Activated CD4-positive, alpha-beta memory T cell treated with anti-CD3 and anti-CD28 coated beads for 36 hours (primary cell): ENCODE measurements around the gene LRMDA. TPM values are rescaled to one million over a fixed set of nuclear protein-coding genes. Genes with fewer than 3 reads are reported as not detected.

ENCODE experiments used
- CTCF ChIA-PET: fragments of 350-600 bp; sonication (Branson Sonifier 250); formaldehyde crosslinking; loops from one replicate; lab custom pipeline; 2021; ENCODE audit warnings: antibody characterized with exemption, inconsistent platforms; lab: Charles Lee
- POLR2A ChIA-PET: fragments of 350-600 bp; sonication (Branson Sonifier 250); formaldehyde crosslinking; loops from one replicate; lab custom pipeline; 2021; ENCODE audit warnings: antibody characterized with exemption; lab: Charles Lee
- DNase-seq: peaks from one replicate; pipeline ENCODE4 v3.0.0-alpha.2; 2020
- H3K27ac Mint-ChIP-seq: one replicate; pipeline ENCODE4 v1.8.0; 2021; ENCODE audit warnings: mixed read lengths
- H3K27me3 Mint-ChIP-seq: one replicate; pipeline ENCODE4 v1.8.0; 2021; ENCODE audit warnings: mixed read lengths
- H3K36me3 Mint-ChIP-seq: one replicate; pipeline ENCODE4 v1.8.0; 2021; ENCODE audit warnings: mixed read lengths
- H3K4me1 Mint-ChIP-seq: one replicate; pipeline ENCODE4 v1.8.0; 2021; ENCODE audit warnings: low read depth, mixed read lengths
- H3K4me3 Mint-ChIP-seq: one replicate; pipeline ENCODE4 v1.8.0; 2021; ENCODE audit warnings: mild to moderate bottlenecking, mixed read lengths
- H3K9me3 Mint-ChIP-seq: one replicate; pipeline ENCODE4 v1.8.0; 2021; ENCODE audit warnings: mixed read lengths
- intact Hi-C: fragments of 100-400 bp; cut with micrococcal nuclease; formaldehyde crosslinking; loops from one replicate; pipeline ENCODE4 v1.15.1; 2023
- total RNA-seq, 2 experiments: library from RNA; stranded (reverse); gene quantifications; one replicate each; pipeline ENCODE4 v1.2.3, GENCODE V29; 2021

The LRMDA gene
- total RNA-seq, 2 experiments from 2014 or later: not detected

- H3K9me3 Mint-ChIP-seq: no peaks in the 10 kb centered on the region
- H3K27me3 Mint-ChIP-seq: no peaks in the 10 kb centered on the region
- no peak overlapping the region for H3K4me3 Mint-ChIP-seq
- H3K27ac Mint-ChIP-seq: no peak overlapping the region
- no peaks in the 10 kb centered on the region for H3K36me3 Mint-ChIP-seq
- ChIA-PET CTCF (no interaction called here), POLR2A (no interaction called here)
- DNase-seq: no peak
- intact Hi-C loops: no loop called here
- H3K4me1 Mint-ChIP-seq: no peaks in the 10 kb centered on the region
Observed at GRCh38 chr10:75889051-75889450, 457.6 kb downstream of the LRMDA start.

GRCh38 chr10:75894761-75895160 is 463.3 kb downstream of the LRMDA start:
- CTCF ChIA-PET: no interaction called here
- no peak overlapping the region for H3K27ac Mint-ChIP-seq
- no peaks in the 10 kb centered on the region for H3K4me1 Mint-ChIP-seq
- no peaks in the 10 kb centered on the region for H3K36me3 Mint-ChIP-seq
- H3K27me3 Mint-ChIP-seq: no peaks in the 10 kb centered on the region
- DNase-seq: no peak
- no peaks in the 10 kb centered on the region for H3K9me3 Mint-ChIP-seq
- no peak overlapping the region for H3K4me3 Mint-ChIP-seq
- POLR2A ChIA-PET: no interaction called here
- intact Hi-C loops: no loop called here

- POLR2A ChIA-PET: no interaction called here
- Mint-ChIP-seq H3K4me1 (no peaks in the 10 kb centered on the region), H3K36me3 (no peaks in the 10 kb centered on the region), H3K27me3 (no peaks in the 10 kb centered on the region), H3K27ac (no peak overlapping the region), H3K4me3 (no peak overlapping the region), H3K9me3 (no peaks in the 10 kb centered on the region)
- intact Hi-C loops: no loop called here
- DNase-seq: no peak
- CTCF ChIA-PET: no interaction called here
Observed at GRCh38 chr10:75895259-75895658, 463.8 kb downstream of the LRMDA start.

- ChIA-PET POLR2A (no interaction called here), CTCF (no interaction called here)
- no peak for DNase-seq
- intact Hi-C loops: no loop called here
- Mint-ChIP-seq H3K4me3 (no peak overlapping the region), H3K9me3 (no peaks in the 10 kb centered on the region), H3K4me1 (no peaks in the 10 kb centered on the region), H3K27me3 (no peaks in the 10 kb centered on the region), H3K27ac (no peak overlapping the region), H3K36me3 (no peaks in the 10 kb centered on the region)
Observed at GRCh38 chr10:75899816-75900390, 468.5 kb downstream of the LRMDA start.

GRCh38 chr10:75902816-75903215 is 471.4 kb downstream of the LRMDA start:
- POLR2A ChIA-PET: no interaction called here
- no peak for DNase-seq

GRCh38 chr10:75904499-75905283 is 473.3 kb downstream of the LRMDA start:
- H3K27ac Mint-ChIP-seq: no peak overlapping the region
- no peak overlapping the region for H3K4me3 Mint-ChIP-seq
- CTCF ChIA-PET: no interaction called here

More at GRCh38 chr10:75902816-75903215, 471.4 kb downstream of the LRMDA start:
- CTCF ChIA-PET: no interaction called here
- H3K9me3 Mint-ChIP-seq: no peaks in the 10 kb centered on the region
- intact Hi-C loops: no loop called here
- no peak overlapping the region for H3K27ac Mint-ChIP-seq
- no peaks in the 10 kb centered on the region for H3K36me3 Mint-ChIP-seq
- H3K4me1 Mint-ChIP-seq: no peaks in the 10 kb centered on the region
- no peak overlapping the region for H3K4me3 Mint-ChIP-seq
- H3K27me3 Mint-ChIP-seq: no peaks in the 10 kb centered on the region

GRCh38 chr10:75905490-75905889 is 474.1 kb downstream of the LRMDA start:
- H3K36me3 Mint-ChIP-seq: no peaks in the 10 kb centered on the region
- ChIA-PET POLR2A (no interaction called here), CTCF (no interaction called here)
- no peaks in the 10 kb centered on the region for H3K9me3 Mint-ChIP-seq
- DNase-seq: no peak
- no peaks in the 10 kb centered on the region for H3K27me3 Mint-ChIP-seq
- H3K27ac Mint-ChIP-seq: no peak overlapping the region
- no peaks in the 10 kb centered on the region for H3K4me1 Mint-ChIP-seq
- intact Hi-C loops: no loop called here
- H3K4me3 Mint-ChIP-seq: no peak overlapping the region

More at GRCh38 chr10:75904499-75905283, 473.3 kb downstream of the LRMDA start:
- H3K4me1 Mint-ChIP-seq: no peaks in the 10 kb centered on the region
- intact Hi-C loops: no loop called here
- POLR2A ChIA-PET: no interaction called here
- no peaks in the 10 kb centered on the region for H3K9me3 Mint-ChIP-seq
- DNase-seq: no peak
- no peaks in the 10 kb centered on the region for H3K36me3 Mint-ChIP-seq
- no peaks in the 10 kb centered on the region for H3K27me3 Mint-ChIP-seq

GRCh38 chr10:75910032-75910431 is 478.6 kb downstream of the LRMDA start:
- DNase-seq: no peak
- no peak overlapping the region for H3K4me3 Mint-ChIP-seq

GRCh38 chr10:75911426-75911825 is 480.0 kb downstream of the LRMDA start:
- ChIA-PET CTCF (no interaction called here), POLR2A (no interaction called here)
- no peak for DNase-seq
- no peaks in the 10 kb centered on the region for H3K36me3 Mint-ChIP-seq
- H3K4me1 Mint-ChIP-seq: no peaks in the 10 kb centered on the region
- no peak overlapping the region for H3K4me3 Mint-ChIP-seq
- H3K27me3 Mint-ChIP-seq: no peaks in the 10 kb centered on the region
- intact Hi-C loops: no loop called here
- H3K27ac Mint-ChIP-seq: no peak overlapping the region
- H3K9me3 Mint-ChIP-seq: no peaks in the 10 kb centered on the region

More at GRCh38 chr10:75910032-75910431, 478.6 kb downstream of the LRMDA start:
- Mint-ChIP-seq H3K4me1 (no peaks in the 10 kb centered on the region), H3K36me3 (no peaks in the 10 kb centered on the region), H3K27me3 (no peaks in the 10 kb centered on the region), H3K9me3 (no peaks in the 10 kb centered on the region), H3K27ac (no peak overlapping the region)
- intact Hi-C loops: no loop called here
- ChIA-PET POLR2A (no interaction called here), CTCF (no interaction called here)

- Mint-ChIP-seq H3K27me3 (no peaks in the 10 kb centered on the region), H3K27ac (no peak overlapping the region)
- intact Hi-C loops: no loop called here
Observed at GRCh38 chr10:75916906-75917305, 485.5 kb downstream of the LRMDA start.

GRCh38 chr10:75919913-75920312 is 488.5 kb downstream of the LRMDA start:
- H3K36me3 Mint-ChIP-seq: no peaks in the 10 kb centered on the region
- H3K9me3 Mint-ChIP-seq: no peaks in the 10 kb centered on the region
- intact Hi-C loops: loop anchor here (10.0 kb wide), 1 partner anchor 515 kb away; the partner anchor contains the start of gene ZNF503
- no peak overlapping the region for H3K4me3 Mint-ChIP-seq
- DNase-seq: no peak
- peaks cover 3% of the 10 kb centered on the region for H3K27me3 Mint-ChIP-seq
- CTCF ChIA-PET: no interaction called here
- no peak overlapping the region for H3K27ac Mint-ChIP-seq
- POLR2A ChIA-PET: no interaction called here
- no peaks in the 10 kb centered on the region for H3K4me1 Mint-ChIP-seq

More at GRCh38 chr10:75916906-75917305, 485.5 kb downstream of the LRMDA start:
- Mint-ChIP-seq H3K4me3 (no peak overlapping the region), H3K9me3 (no peaks in the 10 kb centered on the region), H3K4me1 (no peaks in the 10 kb centered on the region), H3K36me3 (no peaks in the 10 kb centered on the region)
- ChIA-PET CTCF (no interaction called here), POLR2A (no interaction called here)
- DNase-seq: no peak

- CTCF ChIA-PET: no interaction called here
- no peaks in the 10 kb centered on the region for H3K9me3 Mint-ChIP-seq
Observed at GRCh38 chr10:75922435-75922834, 491.0 kb downstream of the LRMDA start.

More at GRCh38 chr10:75922435-75922834, 491.0 kb downstream of the LRMDA start:
- intact Hi-C loops: loop anchor here (10.0 kb wide), 1 partner anchor 518 kb away; the partner anchor contains the start of gene ZNF503
- Mint-ChIP-seq H3K4me3 (no peak overlapping the region), H3K27me3 (peaks cover 3% of the 10 kb centered on the region), H3K36me3 (no peaks in the 10 kb centered on the region), H3K4me1 (no peaks in the 10 kb centered on the region), H3K27ac (no peak overlapping the region)
- POLR2A ChIA-PET: no interaction called here
- DNase-seq: no peak
